CD1c-positive myeloid dendritic cell (primary cell): ENCODE measurements around the gene COBL.
"Not testable (repeated sequence)": the region's sequence is repeated elsewhere in the genome, so short reads cannot be mapped to it uniquely, and the experiment has no call there.

Experiments used
- DNase-seq: peaks from one replicate; pipeline ENCODE4 v3.0.0-alpha.2; 2016; ENCODE audit errors: extremely low spot score

COBL gene

DNA sequence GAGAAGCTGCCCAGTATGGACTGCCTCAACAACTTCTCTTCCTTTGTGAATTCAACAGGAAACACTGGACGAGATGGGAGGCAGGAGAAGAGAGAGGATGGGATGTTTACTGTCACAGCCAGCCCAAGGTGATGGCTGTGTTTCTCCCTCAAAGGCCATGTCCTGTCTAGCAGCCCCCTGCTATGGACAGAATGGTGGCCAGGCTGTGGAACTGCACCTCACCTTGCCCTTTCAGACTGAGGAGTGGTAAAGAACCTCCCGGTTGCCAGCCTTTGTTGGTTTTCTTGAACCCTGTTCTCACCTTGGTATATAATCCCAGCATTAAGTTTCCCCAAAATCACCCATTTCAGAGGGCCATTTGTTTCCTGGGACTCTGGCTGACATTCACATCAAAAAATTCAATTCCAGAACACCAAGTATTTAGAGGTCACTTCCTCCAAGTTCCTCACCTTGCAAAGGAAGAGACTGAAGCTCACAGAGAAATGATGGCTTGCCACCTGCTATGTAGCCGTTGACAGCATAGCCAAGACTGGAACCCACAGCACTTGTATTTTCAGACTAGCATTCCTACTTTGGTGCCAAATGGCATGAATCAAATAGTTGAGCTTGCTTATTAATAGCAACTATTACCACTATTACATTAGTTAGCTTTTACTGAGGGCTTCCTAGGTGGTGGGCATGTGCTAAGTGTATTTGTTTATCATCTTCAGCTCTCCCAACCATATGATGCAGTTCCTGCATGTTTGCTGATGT, 309.9 kb downstream of the COBL start:
- no peak for DNase-seq

- DNase-seq = no peak
Observed at GRCh38 chr7:51005074-51005473, 311.5 kb downstream of the COBL start.

- no peak for DNase-seq
Observed at GRCh38 chr7:51000956-51001355, 315.7 kb downstream of the COBL start.

DNA sequence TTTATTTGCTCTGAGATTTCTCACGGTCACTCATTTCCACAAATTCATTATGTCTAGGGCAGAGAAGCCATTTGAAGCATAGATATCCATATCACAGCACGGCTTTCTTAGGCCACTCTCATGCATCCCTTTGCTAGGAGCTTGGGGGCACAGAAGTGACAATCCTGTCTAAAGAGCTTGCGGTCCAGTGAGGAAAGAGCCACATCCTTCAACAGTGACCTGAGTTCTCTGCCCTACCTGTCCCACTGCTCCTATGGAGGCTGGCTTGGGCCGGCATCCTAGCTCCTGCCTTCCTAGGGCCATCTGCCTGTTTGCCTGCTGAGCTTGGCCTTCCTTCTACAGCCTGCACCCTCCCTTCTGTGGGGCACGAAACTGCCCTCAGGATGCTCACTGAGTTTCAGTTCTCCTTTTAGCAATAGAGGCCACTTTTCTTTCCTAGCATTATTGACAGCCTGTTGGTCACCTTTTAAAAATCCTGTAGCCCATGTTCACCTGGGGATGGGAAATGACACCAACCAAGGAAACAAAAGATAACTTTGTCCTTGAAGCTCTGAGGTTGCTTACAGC, 321.8 kb downstream of the COBL start:
- no peak for DNase-seq

GRCh38 chr7:50990214-50990613, 326.4 kb downstream of the COBL start:
- not testable (repeated sequence) for DNase-seq

- no peak for DNase-seq
Observed at GRCh38 chr7:50988988-50989387, 327.6 kb downstream of the COBL start.

DNA sequence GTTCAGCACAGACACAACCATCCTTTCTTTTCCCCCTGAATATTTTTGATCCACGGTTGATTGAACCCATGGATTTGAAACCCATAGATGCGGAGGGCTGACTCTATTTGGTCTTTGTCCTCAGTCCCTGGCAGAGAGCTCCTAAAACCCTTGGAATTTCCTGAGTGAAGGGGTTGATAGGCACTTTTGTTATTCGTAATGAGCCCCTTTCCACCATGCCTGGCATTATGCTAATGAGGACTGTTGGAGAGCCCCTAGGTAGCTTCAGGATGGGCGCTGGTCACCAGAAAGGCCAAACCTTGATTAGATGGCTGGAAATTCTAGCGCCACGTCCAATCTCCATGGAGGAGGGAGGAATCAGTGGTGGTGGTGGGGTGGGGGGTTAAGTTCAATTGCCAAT, 328.1 kb downstream of the COBL start:
- DNase-seq = no peak

- DNase-seq = no peak
Observed at GRCh38 chr7:50985096-50985495, 331.5 kb downstream of the COBL start.

DNA sequence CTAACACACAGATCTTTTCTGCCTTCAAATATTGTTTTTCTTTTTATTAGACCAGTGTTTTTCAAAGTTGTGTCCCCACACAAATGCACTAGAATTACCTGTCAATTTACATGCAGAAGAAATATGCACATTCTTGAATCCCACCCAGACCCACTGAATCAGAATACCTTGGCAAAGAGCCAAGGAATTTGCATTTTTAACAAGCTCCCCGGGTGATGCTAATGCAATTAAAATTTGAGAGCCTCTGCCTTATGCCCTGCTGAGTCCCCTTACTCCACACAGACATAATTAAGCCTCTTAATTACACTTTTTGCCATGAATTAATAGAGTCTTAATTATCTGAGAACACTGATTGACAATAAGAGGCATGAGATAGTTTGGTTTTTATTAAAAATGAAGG, 332.8 kb downstream of the COBL start:
- no peak for DNase-seq

- DNase-seq = no peak
Observed at GRCh38 chr7:50982626-50983025, 334.0 kb downstream of the COBL start.

DNA sequence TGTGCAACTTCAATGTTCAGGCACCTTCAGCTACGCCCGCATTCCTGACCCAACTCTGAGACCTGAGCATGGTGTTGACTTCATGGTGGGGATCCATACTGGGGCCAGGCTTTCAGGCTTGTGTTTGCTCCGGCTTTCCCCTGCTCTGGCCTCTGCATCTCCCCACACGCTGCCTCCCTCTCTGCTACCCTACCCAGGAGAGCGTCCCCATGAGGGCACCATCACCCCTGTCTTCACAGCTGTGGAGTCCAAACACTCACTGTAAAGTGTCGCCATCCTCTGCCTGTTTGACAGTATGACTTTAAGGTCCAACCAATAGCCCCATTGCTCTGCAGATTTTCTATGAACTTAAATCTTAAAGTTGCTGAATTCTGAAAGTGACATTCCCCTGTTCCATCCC, 334.9 kb downstream of the COBL start:
- no peak for DNase-seq

- no peak for DNase-seq
Observed at GRCh38 chr7:50980411-50980810, 336.2 kb downstream of the COBL start.

DNA sequence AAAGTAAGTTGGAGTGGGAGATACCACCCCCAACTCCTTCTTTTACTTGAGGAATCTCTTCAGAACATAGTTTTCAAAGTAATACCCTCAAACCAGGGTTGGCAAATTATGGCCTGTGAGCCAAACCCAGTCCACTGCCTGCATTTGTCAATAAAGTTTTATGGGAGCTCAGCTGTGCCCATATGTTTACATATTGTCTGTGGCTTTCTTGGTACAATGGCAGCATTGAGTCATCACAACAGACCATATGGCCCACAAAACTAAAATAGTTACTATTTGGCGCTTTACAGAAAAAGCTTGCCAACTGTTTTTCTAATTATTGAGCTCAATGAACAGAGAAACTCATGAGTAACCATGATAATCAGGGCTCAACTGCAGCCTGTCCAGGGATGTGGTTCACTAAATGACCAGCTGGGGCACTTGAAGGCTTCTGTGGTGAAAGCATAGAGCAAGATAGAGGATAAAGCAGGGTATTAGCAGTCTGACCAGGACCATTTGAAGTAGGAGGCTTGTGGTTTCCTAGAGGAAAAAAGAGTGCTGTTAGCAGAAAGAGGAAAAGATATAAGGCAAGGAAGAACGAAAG, 337.9 kb downstream of the COBL start:
- DNase-seq = no peak

GRCh38 chr7:50977421-50977820, 339.2 kb downstream of the COBL start:
- no peak for DNase-seq

DNA sequence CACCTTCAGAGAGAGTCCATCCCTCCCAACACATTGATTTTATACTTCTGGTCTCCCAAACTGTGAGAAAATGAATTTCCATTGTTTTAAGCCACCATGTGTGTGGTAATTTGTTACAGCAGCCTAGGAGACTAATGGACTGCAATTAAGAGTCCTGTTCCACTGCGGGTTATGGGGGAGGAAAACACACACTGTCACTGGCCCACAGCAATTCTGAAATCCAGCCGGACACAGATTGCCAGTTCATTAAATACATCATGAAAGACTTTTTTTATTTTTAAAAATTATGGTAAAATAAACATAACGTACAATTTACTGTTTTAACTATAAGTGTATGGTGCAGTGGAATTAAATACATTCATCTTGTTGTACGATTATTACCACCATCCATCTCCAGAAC, 340.5 kb downstream of the COBL start:
- no peak for DNase-seq

DNA sequence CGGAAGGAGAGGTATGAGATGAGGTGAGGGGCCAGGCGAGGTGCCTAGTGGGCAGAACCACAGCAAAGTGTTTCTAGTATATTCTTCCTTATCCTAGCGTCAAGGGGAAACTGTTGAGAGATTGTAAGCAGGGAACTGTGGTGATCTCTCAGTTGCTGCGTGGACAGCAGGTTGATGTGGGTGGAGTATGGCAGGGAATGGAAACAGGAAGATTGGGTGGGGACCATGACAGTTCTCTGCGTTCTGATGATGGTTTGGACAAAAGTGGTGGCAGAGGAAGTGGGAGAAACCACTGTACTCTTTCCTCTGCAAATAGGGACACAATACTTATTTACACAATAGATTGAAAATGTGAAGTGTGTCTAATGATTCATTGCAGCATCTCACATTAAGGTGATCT, 342.4 kb downstream of the COBL start:
- no peak for DNase-seq

DNA sequence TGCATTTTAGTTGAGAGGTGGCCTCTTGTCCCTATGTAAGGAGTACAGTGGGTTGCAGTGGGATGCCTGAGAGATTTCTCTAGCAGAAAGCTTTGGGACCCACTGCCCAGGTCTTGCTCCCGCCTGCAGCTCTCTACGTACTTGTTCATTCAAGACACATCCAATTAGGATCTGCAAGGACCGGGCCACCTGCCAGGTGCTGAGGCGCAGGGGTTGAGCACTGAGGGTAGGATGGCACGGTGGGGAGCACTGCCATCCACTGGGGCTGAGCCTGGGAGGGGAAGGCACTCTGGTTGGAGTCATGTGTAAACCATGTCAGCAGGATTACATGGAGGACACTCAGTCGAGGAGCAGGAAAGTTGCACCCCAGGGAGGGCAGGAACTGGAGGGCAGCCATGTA, 342.8 kb downstream of the COBL start:
- DNase-seq = no peak

DNA sequence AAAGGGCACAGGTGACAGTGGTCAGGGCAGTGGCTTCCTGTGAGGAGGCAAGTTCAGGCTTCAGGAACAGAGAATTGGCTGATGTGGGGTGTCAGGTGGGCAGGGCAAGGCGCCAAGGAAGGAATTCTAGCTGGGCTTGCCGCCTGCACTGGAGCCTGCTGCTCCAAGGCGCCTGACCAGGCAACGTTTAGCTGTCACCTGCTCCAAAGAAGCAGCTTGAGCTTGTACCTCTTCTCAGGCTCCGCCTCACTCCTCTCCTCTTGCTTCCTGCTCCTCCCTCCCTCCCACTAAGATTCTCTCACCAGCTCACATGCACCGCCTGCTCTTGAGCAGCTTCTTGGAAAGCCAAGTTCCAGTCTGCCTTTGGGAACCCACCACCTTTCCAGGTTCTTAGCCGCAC, 346.5 kb downstream of the COBL start:
- no peak for DNase-seq
